GM23338 (cell line): ENCODE results near the gene EML3.

Source experiments
- JUNB ChIP-seq: IDR thresholded peaks from one replicate; pipeline ENCODE4 v1.6.1; 2016; ENCODE audit warnings: antibody characterized with exemption; ENCODE audit not compliant: unreplicated experiment
- POLR2AphosphoS5 ChIP-seq: IDR thresholded peaks from 2 replicates; pipeline ENCODE4 v1.6.1; 2016; ENCODE audit warnings: antibody characterized with exemption, low read depth
- TF ChIP-seq, protein P1 (sequence below), 2 experiments: fragments of 200-600 bp in 1 of 2; sonication (generic) in 1 of 2; conservative IDR thresholded peaks; 2 replicates each; pipeline versions ENCODE4 v1.5.1 to v1.6.1; 2016 to 2017; ENCODE audit warnings: antibody characterized with exemption in 2 of 2, low read depth in 2 of 2, mild to moderate bottlenecking in 2 of 2, moderate library complexity in 1 of 2
- TF ChIP-seq, protein P2 (sequence below): IDR thresholded peaks from 2 replicates; pipeline ENCODE4 v1.6.1; 2016; ENCODE audit warnings: antibody characterized with exemption

DNA sequence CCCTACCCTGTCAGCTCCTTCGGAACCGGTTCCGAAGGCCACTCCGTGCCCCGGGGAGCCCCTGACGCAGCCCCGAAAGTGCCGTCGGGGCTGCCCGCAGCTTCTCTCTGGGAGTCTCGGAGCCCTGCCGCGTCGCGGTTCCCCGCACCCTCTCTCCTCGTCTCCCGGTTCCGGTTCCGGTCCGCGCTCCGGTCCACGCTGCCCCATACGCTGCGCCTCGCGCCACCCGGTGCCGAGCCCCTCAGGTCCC, 11.5 kb downstream of the EML3 start:
- TF ChIP-seq JUNB (no peak), POLR2AphosphoS5 (no peak)
- TF ChIP-seq, protein P1, sequence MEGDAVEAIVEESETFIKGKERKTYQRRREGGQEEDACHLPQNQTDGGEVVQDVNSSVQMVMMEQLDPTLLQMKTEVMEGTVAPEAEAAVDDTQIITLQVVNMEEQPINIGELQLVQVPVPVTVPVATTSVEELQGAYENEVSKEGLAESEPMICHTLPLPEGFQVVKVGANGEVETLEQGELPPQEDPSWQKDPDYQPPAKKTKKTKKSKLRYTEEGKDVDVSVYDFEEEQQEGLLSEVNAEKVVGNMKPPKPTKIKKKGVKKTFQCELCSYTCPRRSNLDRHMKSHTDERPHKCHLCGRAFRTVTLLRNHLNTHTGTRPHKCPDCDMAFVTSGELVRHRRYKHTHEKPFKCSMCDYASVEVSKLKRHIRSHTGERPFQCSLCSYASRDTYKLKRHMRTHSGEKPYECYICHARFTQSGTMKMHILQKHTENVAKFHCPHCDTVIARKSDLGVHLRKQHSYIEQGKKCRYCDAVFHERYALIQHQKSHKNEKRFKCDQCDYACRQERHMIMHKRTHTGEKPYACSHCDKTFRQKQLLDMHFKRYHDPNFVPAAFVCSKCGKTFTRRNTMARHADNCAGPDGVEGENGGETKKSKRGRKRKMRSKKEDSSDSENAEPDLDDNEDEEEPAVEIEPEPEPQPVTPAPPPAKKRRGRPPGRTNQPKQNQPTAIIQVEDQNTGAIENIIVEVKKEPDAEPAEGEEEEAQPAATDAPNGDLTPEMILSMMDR (conservative IDR thresholded peaks at IDR 0.05; ENCODE audit: low read depth in 2 of 2): no peak
- TF ChIP-seq, protein P2, sequence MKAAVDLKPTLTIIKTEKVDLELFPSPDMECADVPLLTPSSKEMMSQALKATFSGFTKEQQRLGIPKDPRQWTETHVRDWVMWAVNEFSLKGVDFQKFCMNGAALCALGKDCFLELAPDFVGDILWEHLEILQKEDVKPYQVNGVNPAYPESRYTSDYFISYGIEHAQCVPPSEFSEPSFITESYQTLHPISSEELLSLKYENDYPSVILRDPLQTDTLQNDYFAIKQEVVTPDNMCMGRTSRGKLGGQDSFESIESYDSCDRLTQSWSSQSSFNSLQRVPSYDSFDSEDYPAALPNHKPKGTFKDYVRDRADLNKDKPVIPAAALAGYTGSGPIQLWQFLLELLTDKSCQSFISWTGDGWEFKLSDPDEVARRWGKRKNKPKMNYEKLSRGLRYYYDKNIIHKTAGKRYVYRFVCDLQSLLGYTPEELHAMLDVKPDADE: no peak
